22Rv1 (cell line): ENCODE results near the gene TTC28.
"Not testable (repeated sequence)": the region's sequence is repeated elsewhere in the genome, so short reads cannot be mapped to it uniquely, and the experiment has no call there.

ENCODE experiments used
- H3K27ac ChIP-seq: fragments of 450-650 bp; 2 replicates; pipeline ENCODE4 v1.5.1; 2017
- ZFX ChIP-seq: fragments of 450-650 bp; IDR thresholded peaks from 2 replicates; pipeline ENCODE4 v1.6.1; 2017; ENCODE audit warnings: antibody characterized with exemption, borderline replicate concordance
- TF ChIP-seq, protein P1 (sequence below): fragments of 450-650 bp; IDR thresholded peaks from 2 replicates; pipeline ENCODE4 v1.5.1; 2017; ENCODE audit warnings: mild to moderate bottlenecking

TTC28 gene

DNA sequence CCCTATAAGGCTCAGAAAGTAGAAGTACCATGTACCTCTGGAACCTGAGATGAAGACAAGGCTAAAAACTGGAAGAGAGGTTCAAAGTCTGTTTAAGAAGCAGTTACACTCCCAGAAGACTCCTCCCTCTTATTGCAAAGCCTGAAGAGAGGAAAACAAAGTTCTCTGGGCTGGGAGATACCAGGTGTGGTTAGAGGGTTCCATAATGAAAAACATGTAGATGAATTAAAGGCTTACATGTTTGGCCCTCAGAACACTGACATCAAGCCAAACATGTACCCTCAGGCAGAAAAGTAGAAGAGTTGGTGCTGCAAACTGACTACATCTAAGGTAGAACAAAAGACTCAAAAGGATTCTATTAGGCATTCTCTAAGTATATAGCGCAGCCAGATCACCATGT is 205.3 kb downstream of the TTC28 start:
- TF ChIP-seq, protein P1, sequence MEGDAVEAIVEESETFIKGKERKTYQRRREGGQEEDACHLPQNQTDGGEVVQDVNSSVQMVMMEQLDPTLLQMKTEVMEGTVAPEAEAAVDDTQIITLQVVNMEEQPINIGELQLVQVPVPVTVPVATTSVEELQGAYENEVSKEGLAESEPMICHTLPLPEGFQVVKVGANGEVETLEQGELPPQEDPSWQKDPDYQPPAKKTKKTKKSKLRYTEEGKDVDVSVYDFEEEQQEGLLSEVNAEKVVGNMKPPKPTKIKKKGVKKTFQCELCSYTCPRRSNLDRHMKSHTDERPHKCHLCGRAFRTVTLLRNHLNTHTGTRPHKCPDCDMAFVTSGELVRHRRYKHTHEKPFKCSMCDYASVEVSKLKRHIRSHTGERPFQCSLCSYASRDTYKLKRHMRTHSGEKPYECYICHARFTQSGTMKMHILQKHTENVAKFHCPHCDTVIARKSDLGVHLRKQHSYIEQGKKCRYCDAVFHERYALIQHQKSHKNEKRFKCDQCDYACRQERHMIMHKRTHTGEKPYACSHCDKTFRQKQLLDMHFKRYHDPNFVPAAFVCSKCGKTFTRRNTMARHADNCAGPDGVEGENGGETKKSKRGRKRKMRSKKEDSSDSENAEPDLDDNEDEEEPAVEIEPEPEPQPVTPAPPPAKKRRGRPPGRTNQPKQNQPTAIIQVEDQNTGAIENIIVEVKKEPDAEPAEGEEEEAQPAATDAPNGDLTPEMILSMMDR, result no peak
- no peak for TF ChIP-seq ZFX
- H3K27ac ChIP-seq, result no peak overlapping the region

DNA sequence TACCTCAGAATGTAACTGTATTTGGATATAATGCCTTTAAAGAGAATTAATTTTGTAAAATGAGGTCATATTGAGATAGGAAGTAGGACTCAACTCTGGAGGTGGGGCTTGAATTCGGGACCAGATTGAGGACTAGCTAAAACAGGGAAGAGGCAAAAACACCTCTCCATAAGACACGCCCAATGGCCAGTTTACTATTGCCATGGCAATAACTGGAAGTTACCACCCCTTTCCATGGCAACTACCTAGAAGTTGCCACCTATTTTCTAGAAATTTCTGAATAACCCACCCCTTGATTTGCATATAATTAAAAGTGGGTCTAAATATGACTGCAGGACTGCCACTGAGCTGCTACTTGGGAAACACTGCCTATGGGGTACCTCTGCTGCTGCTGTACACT is 206.4 kb downstream of the TTC28 start:
- TF ChIP-seq, protein P1, result no peak
- no peak for TF ChIP-seq ZFX
- H3K27ac ChIP-seq, result no peak overlapping the region

DNA sequence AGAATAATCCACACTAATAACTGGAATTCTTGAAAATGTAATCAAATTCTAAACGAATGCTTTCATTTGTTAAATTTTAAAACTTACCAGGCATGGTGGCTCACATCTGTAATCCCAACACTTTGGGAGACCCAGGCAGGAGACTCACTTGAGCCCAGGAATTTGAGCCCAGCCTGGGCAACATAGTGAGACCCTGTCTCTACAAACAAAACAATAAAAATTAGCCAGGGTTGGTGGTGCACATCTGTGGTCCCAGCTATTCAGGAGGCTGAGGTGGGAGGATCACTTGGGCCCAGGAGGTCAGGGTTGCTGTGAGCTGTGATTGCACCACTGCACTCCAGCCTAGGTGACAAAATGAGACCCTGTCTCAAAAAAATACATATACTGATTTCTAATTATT is 212.6 kb downstream of the TTC28 start:
- not testable (repeated sequence) for H3K27ac ChIP-seq

DNA sequence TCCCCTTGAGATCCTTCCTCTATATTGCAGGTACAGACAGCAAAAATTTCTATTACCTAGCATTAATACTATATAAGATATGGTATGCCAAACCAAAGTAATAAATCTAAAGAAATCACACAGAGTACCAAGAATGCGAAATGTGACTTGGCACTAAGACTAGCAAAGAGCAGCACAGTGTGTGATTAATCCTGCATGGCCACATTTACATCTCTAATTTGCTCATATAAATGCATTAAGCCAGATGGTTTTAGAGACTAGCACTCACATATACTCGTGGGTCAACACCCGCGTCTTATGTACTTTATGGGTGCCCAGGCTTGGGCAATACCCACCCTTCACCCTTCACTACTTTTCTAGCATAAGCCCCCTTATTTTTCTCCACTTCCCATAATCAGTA is 213.2 kb downstream of the TTC28 start:
- TF ChIP-seq, protein P1, result no peak
- no peak for TF ChIP-seq ZFX
- no peak overlapping the region for H3K27ac ChIP-seq

DNA sequence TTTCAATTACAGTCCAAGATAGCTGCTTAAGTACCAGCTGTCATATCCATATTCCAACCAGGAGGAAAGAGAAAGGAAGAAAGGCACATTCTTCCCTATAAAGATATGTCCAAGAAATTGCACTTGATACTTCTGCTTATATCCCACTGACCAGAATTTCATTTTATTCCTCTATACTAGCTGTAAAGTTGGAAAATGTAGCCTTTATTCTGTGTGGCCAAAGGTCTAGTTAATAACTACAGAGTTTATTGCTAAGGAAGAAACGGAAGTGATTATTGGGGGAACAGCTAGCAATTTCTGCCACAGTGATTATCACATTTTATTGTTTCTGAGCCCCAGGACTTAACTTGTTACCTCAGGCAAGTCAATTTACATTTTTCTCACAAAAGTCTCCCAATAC is 213.8 kb downstream of the TTC28 start:
- H3K27ac ChIP-seq, result no peak overlapping the region
- no peak for TF ChIP-seq ZFX
- TF ChIP-seq, protein P1, result no peak

DNA sequence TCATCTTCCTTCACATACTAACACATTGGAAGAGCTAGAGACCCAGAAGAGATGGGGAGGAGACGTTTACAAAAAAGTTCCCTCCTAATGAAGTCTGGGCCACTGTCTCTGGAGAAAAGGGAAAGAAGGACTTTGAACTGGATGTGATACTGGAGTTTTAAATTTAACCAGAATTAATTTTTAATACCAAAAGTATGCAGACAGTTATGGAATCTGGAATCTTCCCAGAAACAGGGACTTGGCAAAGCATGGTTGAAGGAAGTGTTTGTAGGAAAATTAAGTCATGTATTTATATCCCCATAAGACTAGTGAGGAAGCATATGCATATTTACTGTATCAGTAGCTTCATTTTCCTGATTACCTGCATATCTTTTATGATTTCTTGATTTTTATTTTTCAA is 215.5 kb downstream of the TTC28 start:
- H3K27ac ChIP-seq, result no peak overlapping the region
- TF ChIP-seq, protein P1, result no peak
- no peak for TF ChIP-seq ZFX

DNA sequence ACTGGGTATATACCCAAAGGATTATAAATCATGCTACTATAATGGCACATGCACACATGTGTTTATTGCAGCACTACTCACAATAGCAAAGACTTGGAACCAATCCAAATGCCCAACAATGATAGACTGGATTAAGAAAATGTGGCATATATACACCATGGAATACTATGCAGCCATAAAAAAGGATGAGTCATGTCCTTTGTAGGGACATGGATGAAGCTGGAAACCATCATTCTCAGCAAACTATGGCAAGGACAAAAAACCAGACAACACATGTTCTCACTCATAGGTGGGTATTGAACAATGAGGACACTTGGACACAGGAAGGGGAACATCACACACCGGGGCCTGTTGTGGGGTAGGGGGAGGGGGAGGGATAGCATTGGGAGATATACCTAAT is 216.2 kb downstream of the TTC28 start:
- not testable (repeated sequence) for H3K27ac ChIP-seq

DNA sequence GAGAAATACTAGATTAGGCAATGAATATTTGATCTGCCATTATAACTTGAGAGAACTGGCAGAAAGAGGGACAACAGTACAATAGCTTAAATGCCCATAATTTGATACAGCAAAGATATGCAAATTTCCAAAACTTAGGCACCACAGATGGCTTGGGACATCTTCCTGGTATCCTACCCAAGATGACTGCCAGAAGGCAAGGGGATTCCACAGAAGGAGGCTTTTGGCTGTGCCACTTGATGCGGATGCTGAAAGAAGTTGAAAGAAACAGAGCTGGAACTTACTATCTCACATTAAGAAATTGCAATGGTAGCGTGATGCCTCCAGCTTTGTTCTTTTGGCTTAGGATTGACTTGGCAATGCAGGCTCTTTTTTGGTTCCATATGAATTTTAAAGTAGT is 216.7 kb downstream of the TTC28 start:
- H3K27ac ChIP-seq, result no peak overlapping the region
- TF ChIP-seq, protein P1, result no peak
- TF ChIP-seq ZFX, result no peak

DNA sequence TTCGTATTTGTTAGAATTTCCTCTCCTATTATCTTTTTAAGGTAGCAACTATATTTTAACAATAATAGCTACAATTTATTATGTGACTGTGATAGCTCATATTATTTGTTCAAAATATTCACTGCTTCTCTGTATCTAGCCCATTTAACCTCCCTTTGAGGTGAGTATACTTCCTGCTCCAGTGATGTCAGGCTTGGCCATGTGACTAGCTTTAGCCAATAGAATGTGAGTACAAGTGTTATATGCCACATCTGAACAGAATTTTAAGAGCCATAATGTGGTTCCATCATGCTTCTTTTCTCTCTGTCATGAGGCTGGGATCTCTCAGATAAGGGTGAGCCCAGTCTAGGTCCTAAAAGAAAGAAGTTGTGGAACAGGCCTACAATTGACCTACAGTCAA is 217.6 kb downstream of the TTC28 start:
- H3K27ac ChIP-seq, result no peak overlapping the region
- TF ChIP-seq ZFX, result no peak
- TF ChIP-seq, protein P1, result no peak
